Sigmoid colon (tissue), 4 donors: Measurements from ENCODE around the gene PRR27.

Source experiments
- CTCF ChIP-seq, 4 experiments: fragments of 450-650 bp in 3 of 4; fragments of 200-600 bp in 1 of 4; IDR thresholded peaks; one replicate each; pipeline ENCODE4 v1.5.1; 2016 to 2019; ENCODE audit warnings: antibody characterized with exemption in 4 of 4, mild to moderate bottlenecking in 3 of 4, moderate library complexity in 2 of 4
- POLR2A ChIP-seq, 2 donors: fragments of 450-650 bp; IDR thresholded peaks; one replicate each; pipeline ENCODE4 v1.6.1; 2016; ENCODE audit warnings: antibody characterized with exemption in 2 of 2, mild to moderate bottlenecking in 2 of 2, moderate library complexity in 2 of 2
- POLR2AphosphoS5 ChIP-seq, 4 donors: sonication (generic); formaldehyde crosslinking; IDR thresholded peaks; one replicate each; pipeline ENCODE4 v1.6.1; 2017; ENCODE audit warnings: antibody characterized with exemption in 4 of 4

GRCh38 chr4:70197842-70198241 lies 43.8 kb downstream of the PRR27 start:
- TF ChIP-seq CTCF (IDR thresholded peaks at IDR 0.05) (no peak), POLR2AphosphoS5 (IDR thresholded peaks at IDR 0.05) (no peak), POLR2A (IDR thresholded peaks at IDR 0.05) (no peak)
